GM21529 (cell line): ENCODE results near the gene ST8SIA5.
"Not testable (repeated sequence)": the region's sequence is repeated elsewhere in the genome, so short reads cannot be mapped to it uniquely, and the experiment has no call there.

Experiments used
- ATAC-seq: cut with Tn5 transposase; IDR thresholded peaks from one replicate; pipeline ENCODE4 v1.9.1; 2021; ENCODE audit not compliant: unreplicated experiment

The ST8SIA5 gene, protein sequence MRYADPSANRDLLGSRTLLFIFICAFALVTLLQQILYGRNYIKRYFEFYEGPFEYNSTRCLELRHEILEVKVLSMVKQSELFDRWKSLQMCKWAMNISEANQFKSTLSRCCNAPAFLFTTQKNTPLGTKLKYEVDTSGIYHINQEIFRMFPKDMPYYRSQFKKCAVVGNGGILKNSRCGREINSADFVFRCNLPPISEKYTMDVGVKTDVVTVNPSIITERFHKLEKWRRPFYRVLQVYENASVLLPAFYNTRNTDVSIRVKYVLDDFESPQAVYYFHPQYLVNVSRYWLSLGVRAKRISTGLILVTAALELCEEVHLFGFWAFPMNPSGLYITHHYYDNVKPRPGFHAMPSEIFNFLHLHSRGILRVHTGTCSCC

GRCh38 chr18:46756559-46757201 lies at the start of gene ST8SIA5:
ST8SIA5 (minus strand) TSS chr18:46757053; CDS start chr18:46756508, 545 bp downstream.
- no peak for ATAC-seq

DNA sequence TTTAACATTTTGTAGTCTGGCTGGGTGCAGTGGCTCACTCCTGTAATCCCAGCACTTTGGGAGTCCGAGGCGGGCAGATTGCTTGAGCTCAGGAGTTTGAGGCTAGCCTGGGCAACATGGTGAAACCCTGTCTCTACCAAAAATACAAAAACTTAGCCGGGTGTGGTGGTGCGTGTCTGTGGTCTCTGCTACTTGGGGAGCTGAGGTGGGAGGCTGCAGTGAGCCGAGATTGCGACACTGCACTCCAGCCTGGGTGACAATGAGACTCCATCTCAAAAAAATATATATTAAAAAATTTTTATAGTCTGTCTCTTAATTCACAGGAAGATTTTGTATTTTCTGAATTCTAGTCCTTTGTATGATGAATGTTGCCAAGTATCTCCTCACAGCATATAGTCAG lies 39.1 kb upstream of the ST8SIA5 start:
- not testable (repeated sequence) for ATAC-seq

- no peak for ATAC-seq
Observed at GRCh38 chr18:46794607-46795006, 37.8 kb upstream of the ST8SIA5 start.

DNA sequence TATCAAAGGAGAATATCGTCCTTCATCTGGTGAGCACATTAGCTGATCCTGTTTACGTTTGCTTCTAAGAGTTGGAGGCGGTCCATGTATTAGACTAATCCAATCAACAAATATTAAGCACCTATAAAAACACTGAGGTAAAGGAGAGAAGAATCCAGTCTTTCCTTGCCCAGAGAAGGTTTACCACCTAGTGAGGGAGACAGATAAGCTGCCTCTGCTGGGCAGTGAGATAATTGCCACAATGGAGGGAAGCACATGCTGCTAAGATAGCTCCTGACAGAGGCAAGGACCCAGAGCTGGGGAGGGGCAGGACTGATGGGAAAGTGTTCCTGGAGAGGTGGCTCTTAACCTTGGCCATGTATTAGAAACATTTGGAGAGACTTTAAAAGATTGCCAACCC lies 36.7 kb upstream of the ST8SIA5 start:
- ATAC-seq, result no peak

DNA sequence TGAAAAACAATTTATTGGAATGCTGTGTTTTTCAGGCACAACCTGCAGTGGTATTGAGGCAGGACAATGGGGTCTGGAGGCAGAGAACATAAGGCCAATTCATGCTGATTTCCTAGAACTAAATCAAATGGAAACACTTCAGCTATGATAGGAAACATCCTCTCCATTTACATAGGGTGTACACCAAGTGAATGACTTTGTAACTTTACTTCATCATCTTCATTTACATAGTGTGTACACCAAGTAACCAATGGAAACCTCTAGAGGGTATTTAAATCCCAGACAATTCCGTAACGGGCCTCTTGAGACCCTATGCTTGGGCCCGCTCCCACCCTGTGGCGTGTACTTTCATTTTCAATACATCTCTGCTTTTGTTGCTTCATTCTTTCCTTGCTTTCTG lies 32.2 kb upstream of the ST8SIA5 start:
- no peak for ATAC-seq

GRCh38 chr18:46787674-46788073 lies 30.8 kb upstream of the ST8SIA5 start:
- no peak for ATAC-seq

DNA sequence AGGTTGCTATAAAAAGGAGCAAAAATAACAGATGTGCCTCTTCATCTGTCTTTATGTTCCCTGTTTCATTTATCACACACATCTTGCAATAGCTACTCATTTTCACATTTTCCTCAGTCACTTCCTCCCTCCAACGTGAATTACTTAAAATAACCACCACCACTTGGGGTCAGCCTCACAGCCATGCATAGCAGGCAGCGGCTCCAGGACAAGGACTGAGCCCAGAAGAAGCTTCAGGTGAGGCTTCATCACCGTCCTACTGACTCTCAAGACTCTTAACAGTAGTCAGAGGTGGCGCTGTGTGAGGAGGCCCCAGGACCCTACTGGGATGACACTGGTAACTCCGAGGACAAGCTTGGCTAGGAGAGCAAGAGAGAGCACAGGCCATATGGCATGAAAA lies 15.5 kb upstream of the ST8SIA5 start:
- no peak for ATAC-seq

DNA sequence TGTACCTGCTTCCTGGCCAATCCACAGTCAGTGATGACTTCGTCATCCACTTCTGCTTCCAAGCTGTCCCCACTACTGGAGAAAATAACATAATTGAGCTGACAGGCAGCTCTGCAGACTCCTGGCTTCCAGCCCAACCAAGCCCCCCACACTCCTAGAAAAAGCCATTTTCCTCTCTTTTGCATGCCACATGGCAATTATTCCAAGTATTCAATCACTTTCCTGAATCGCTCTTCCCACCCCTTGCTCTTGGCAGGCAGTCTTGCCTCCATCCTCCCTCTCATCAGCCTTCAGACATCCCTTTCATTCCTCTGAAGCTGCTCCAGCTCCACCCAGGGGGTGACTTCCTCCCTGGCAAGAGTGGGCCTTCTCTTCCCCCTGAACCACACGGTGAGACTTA lies 14.3 kb upstream of the ST8SIA5 start:
- no peak for ATAC-seq

DNA sequence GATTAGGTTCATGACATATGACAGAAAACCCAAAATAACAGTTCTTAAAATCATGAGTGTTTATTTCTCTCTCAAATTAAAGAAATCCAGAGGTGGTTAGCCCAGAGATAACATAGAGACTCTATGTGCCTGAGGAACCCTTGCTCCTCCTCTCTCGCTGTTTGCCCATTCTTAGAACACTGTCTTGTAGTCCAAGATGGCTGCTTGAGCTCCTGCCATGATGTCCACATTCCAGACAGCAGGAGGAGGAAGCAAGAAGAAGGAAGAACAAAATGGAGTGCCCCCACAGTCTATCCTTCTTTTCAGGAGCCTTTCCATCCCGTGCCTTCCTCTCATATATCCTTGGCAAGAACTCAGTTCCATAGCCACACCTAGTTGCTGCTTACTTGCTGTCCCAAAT lies 13.9 kb upstream of the ST8SIA5 start:
- no peak for ATAC-seq

DNA sequence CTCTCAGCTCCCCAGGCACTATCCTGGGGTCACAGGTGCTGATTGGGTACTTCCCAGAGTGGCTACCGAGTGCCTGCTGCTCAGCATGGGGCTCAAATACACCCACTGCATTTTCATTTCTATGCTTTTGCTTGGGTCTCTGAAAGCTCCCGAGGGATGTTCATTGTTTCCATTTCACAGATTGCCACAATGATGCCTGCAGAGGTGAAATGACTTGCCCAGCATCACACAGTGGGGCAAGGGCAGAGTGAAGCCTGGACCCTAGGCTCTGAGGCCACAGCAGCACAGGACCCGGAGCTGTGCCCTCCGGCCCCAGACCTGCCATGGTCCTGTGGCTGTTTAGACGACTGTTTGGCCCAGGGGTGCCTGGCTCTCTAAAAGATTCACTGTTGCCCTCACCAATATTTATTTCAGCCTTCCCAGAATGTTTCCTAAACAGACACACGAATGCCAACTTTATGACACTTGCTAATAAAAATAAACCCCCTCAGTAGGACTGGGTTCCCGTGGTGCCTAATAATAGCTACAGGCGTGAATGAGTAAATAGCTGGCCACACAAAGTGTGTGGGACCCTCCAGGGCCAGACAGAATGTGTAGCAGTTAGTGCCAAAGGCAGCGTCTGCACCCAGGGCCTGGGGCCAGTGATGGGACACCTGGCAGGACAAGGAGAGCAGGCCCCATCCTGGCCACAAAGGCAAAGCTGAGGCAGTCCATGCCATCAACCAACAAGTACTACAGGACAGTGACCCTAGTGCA lies 11.5 kb upstream of the ST8SIA5 start:
- no peak for ATAC-seq

GRCh38 chr18:46767217-46767616 lies 10.4 kb upstream of the ST8SIA5 start:
- ATAC-seq, result no peak

GRCh38 chr18:46764586-46764985 lies 7.7 kb upstream of the ST8SIA5 start:
- ATAC-seq, result no peak

DNA sequence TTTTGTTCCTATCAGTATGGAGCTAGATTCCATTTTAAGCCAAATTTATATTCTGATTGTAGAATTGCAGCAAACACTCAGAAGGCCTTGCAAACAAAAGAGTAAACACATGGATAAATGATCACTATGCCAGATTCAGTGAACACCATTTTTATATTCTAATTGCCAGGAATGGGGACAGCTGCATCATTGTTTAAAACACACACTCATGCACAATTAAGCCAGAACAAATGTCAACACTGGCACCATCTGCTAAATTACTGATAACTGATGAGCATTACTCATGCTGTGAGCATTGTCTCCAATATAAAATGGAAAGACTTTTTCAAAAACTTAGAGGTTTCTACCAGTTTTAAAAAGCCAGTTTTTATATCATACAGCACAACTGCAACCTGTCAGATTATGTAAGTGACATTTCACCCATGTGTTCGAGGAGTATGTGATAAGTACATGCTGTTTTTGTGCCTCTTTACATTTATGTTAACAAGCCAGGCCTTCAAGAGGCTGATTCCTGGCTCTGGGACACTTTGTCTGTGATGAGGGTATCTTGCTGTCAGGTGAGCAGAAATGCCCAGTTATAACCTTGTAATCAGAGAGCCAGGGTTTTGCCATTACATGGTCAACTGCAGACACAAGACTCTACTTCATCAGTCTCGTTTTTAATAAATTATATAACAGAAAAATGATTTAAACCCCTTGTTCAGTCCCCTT lies 4.4 kb upstream of the ST8SIA5 start:
- no peak for ATAC-seq

- no peak for ATAC-seq
Observed at GRCh38 chr18:46759890-46760289, 3.0 kb upstream of the ST8SIA5 start.

DNA sequence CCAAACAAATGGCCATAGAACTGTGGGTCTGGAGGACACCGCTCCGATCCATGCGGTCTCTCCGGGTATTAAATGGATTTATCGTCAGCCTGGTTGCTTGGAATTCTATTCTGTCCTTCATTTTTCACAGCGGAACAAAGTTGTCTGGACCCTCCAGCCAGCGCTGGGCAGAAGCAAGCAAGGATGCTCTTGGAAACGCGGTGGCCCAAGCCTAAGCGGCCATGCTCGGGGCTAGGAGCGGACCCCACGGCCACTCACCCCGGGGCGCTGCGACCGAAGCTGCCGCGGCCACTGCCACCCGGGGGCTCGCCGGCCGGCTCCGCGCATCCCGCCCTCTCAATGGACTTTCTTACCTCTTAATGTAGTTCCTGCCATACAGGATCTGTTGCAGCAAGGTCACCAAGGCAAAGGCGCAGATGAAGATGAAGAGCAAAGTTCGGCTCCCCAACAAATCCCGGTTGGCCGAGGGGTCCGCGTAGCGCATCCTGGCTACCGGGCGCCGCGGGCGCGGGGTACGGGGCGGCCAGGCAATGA lies 761 bp downstream of the ST8SIA5 start:
- ATAC-seq, result no peak

- ATAC-seq, result no peak
Observed at GRCh38 chr18:46755315-46756024, 1.4 kb downstream of the ST8SIA5 start.

- ATAC-seq, result no peak
Observed at GRCh38 chr18:46754661-46755292, 2.1 kb downstream of the ST8SIA5 start.

DNA sequence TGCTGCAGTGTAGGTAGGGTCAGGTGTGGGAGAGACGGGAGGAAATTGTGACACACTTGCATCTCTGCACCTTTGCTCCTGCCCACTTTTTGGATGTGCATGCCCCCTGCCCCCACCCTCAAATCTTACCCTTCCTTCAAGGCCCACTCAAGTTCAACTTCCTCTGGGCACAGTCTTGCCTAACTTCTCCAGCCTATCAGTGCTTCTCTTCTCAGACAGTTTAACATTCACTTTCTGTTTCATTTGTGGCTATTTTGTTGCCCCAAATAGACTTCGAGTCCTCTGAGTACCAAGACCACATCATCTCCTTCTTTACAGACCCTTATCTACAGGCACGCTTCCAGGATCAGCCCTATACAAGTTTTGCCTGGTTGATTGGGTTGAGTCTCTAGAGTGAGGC lies 2.7 kb downstream of the ST8SIA5 start:
- peak; percentile 76 for ATAC-seq

GRCh38 chr18:46751882-46752281 lies 5.0 kb downstream of the ST8SIA5 start:
- no peak for ATAC-seq

DNA sequence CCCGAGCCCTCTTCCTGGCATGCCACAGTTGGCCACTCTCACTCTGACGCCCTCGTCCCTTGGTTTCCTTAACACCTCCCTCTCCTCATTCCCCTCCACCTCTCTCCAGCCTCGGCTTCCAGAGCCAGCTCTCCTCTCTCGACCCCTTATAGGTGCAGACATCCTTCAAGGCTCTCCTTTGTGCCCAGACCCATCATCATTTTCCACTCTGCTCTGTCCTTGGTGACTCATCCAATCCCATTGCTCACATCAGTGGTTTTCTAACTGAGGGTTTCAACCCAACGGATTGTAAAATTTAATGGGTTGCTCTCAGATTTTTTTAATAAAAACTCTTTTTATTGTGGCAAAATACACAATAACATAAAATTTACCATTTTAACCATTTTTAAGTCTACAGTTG lies 6.2 kb downstream of the ST8SIA5 start:
- no peak for ATAC-seq
